ENCODE results near the gene EBF3.

Gene EBF3

GRCh38 chr10:129992356-129992755, 28.3 kb upstream of the EBF3 start:
- no peak for TF ChIP-seq CTCF (IDR thresholded peaks at IDR 0.05; ENCODE audit: extremely low read depth, insufficient read depth, missing control alignments)
- no peak for DNase-seq (ENCODE audit: low spot score)
- in situ Hi-C loops (cut with MboI; ENCODE audit: low pct_unique_long_range_greater_than_20kb, low sequenced_read_pairs, unreplicated experiment): no loop called here

- DNase-seq (ENCODE audit: low spot score): no peak
- in situ Hi-C loops (cut with MboI; ENCODE audit: low pct_unique_long_range_greater_than_20kb, low sequenced_read_pairs, unreplicated experiment): no loop called here
Observed at GRCh38 chr10:129982825-129983224, 18.8 kb upstream of the EBF3 start.

GRCh38 chr10:129978980-129979379, 14.9 kb upstream of the EBF3 start:
- no peak for TF ChIP-seq CTCF (IDR thresholded peaks at IDR 0.05; ENCODE audit: extremely low read depth, insufficient read depth, missing control alignments)
- no peak for DNase-seq (ENCODE audit: low spot score)
- in situ Hi-C loops (cut with MboI; ENCODE audit: low pct_unique_long_range_greater_than_20kb, low sequenced_read_pairs, unreplicated experiment): no loop called here

More at GRCh38 chr10:129982825-129983224, 18.8 kb upstream of the EBF3 start:
- TF ChIP-seq CTCF (IDR thresholded peaks at IDR 0.05; ENCODE audit: extremely low read depth, insufficient read depth, missing control alignments): no peak

GRCh38 chr10:129978322-129978721, 14.2 kb upstream of the EBF3 start:
- in situ Hi-C loops (cut with MboI; ENCODE audit: low pct_unique_long_range_greater_than_20kb, low sequenced_read_pairs, unreplicated experiment): no loop called here
- DNase-seq (ENCODE audit: low spot score): no peak
- no peak for TF ChIP-seq CTCF (IDR thresholded peaks at IDR 0.05; ENCODE audit: extremely low read depth, insufficient read depth, missing control alignments)

- no peak for TF ChIP-seq CTCF (IDR thresholded peaks at IDR 0.05; ENCODE audit: extremely low read depth, insufficient read depth, missing control alignments)
- DNase-seq (ENCODE audit: low spot score): no peak
- in situ Hi-C loops (cut with MboI; ENCODE audit: low pct_unique_long_range_greater_than_20kb, low sequenced_read_pairs, unreplicated experiment): no loop called here
Observed at GRCh38 chr10:129977794-129978193, 13.7 kb upstream of the EBF3 start.

GRCh38 chr10:129973674-129974059, 9.6 kb upstream of the EBF3 start:
- TF ChIP-seq CTCF (IDR thresholded peaks at IDR 0.05; ENCODE audit: extremely low read depth, insufficient read depth, missing control alignments): no peak
- in situ Hi-C loops (cut with MboI; ENCODE audit: low pct_unique_long_range_greater_than_20kb, low sequenced_read_pairs, unreplicated experiment): no loop called here

More at GRCh38 chr10:129973674-129974059, 9.6 kb upstream of the EBF3 start:
- DNase-seq (ENCODE audit: low spot score): no peak
